Activated naive CD8-positive, alpha-beta T cell treated with anti-CD3 and anti-CD28 coated beads, Interleukin-2, amount 50 U/mL, for 24 hours (primary cell): Measurements from ENCODE around the gene RERE.
A peak's percentile ranks its signal among the peaks of the same experiment; 100 is the strongest.
"Not testable (repeated sequence)": the region's sequence is repeated elsewhere in the genome, so short reads cannot be mapped to it uniquely, and the experiment has no call there.

Experiments
- ATAC-seq: fragments of 150-1000 bp; cut with Tn5 transposase; one replicate; pipeline ENCODE4 v1.10.0; 2021
- DNase-seq: peaks from one replicate; pipeline ENCODE4 v3.0.0; 2021
- H3K27ac Mint-ChIP-seq: one replicate; pipeline ENCODE4 v1.8.0; 2021; ENCODE audit warnings: mild to moderate bottlenecking, mixed read lengths
- H3K27me3 Mint-ChIP-seq: one replicate; pipeline ENCODE4 v1.8.0; 2021; ENCODE audit warnings: mixed read lengths
- H3K36me3 Mint-ChIP-seq: one replicate; pipeline ENCODE4 v1.8.0; 2021; ENCODE audit warnings: low read depth, mixed read lengths
- H3K4me1 Mint-ChIP-seq: one replicate; pipeline ENCODE4 v1.8.0; 2021; ENCODE audit warnings: mixed read lengths
- H3K4me3 Mint-ChIP-seq: one replicate; pipeline ENCODE4 v1.8.0; 2021; ENCODE audit warnings: mild to moderate bottlenecking, moderate library complexity, mixed read lengths
- H3K9me3 Mint-ChIP-seq: one replicate; pipeline ENCODE4 v1.8.0; 2021; ENCODE audit warnings: mixed read lengths

RERE gene

GRCh38 chr1:8821084-8821483 is 3.6 kb upstream of the RERE start:
- no peaks in the 10 kb centered on the region for H3K9me3 Mint-ChIP-seq

GRCh38 chr1:8818789-8819188 is 1.3 kb upstream of the RERE start:
- H3K9me3 Mint-ChIP-seq, H3K27me3 Mint-ChIP-seq, DNase-seq, ATAC-seq, H3K36me3 Mint-ChIP-seq: not testable (repeated sequence)
- peak overlapping the region; percentile 85 for H3K4me3 Mint-ChIP-seq
- H3K4me1 Mint-ChIP-seq, result peaks cover 37% of the 10 kb centered on the region
- H3K27ac Mint-ChIP-seq, result peak overlapping the region; percentile 91

More at GRCh38 chr1:8821084-8821483, 3.6 kb upstream of the RERE start:
- no peak overlapping the region for H3K4me3 Mint-ChIP-seq
- peaks cover 15% of the 10 kb centered on the region for H3K4me1 Mint-ChIP-seq
- no peaks in the 10 kb centered on the region for H3K36me3 Mint-ChIP-seq
- H3K27ac Mint-ChIP-seq, result no peak overlapping the region
- ATAC-seq (no peak), DNase-seq (no peak)
- no peaks in the 10 kb centered on the region for H3K27me3 Mint-ChIP-seq

DNA sequence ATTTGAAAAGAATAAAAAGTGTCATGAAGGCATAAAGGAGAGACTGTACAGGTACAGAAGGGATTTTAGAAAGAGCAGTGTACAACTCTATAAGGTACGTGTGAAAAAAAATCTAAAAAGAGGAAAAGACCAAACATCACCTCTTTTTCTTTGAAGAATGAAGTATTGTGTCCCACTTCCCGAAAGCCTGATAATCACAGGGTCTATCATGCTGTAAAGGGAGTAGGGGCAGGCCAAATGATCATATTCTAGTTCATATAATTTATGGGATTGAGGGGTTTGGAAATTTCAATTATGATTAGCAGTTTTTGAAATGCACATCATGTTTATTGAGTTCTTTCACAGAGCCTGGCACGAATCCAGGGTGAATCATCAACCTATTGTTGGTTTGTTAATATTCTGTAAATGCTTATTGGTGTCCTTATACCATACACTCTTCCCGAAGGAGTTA is 910 bp upstream of the RERE start:
- Mint-ChIP-seq H3K4me3 (peak overlapping the region; percentile 85), H3K27ac (peak overlapping the region; percentile 91), H3K27me3 (no peaks in the 10 kb centered on the region), H3K9me3 (no peaks in the 10 kb centered on the region), H3K4me1 (peaks cover 42% of the 10 kb centered on the region), H3K36me3 (no peaks in the 10 kb centered on the region)
- DNase-seq, result no peak
- ATAC-seq, result no peak

- Mint-ChIP-seq H3K27me3 (no peaks in the 10 kb centered on the region), H3K27ac (peak overlapping the region; percentile 92)
These were observed 519 bp downstream of the RERE start for GRCh38 chr1:8816831-8817411.

GRCh38 chr1:8816264-8816663 is 1.2 kb downstream of the RERE start:
- Mint-ChIP-seq H3K4me1 (peaks cover 51% of the 10 kb centered on the region), H3K27me3 (no peaks in the 10 kb centered on the region), H3K36me3 (no peaks in the 10 kb centered on the region), H3K9me3 (no peaks in the 10 kb centered on the region), H3K4me3 (peak overlapping the region; percentile 92), H3K27ac (peak overlapping the region; percentile 92)
- DNase-seq, result no peak
- no peak for ATAC-seq

More at GRCh38 chr1:8816831-8817411, 519 bp downstream of the RERE start:
- Mint-ChIP-seq H3K4me3 (peak overlapping the region; percentile 92), H3K9me3 (no peaks in the 10 kb centered on the region), H3K36me3 (no peaks in the 10 kb centered on the region), H3K4me1 (peaks cover 49% of the 10 kb centered on the region)
- ATAC-seq (no peak), DNase-seq (peak; percentile 30)

- peak overlapping the region; percentile 92 for H3K27ac Mint-ChIP-seq
- no peaks in the 10 kb centered on the region for H3K27me3 Mint-ChIP-seq
- H3K36me3 Mint-ChIP-seq, result no peaks in the 10 kb centered on the region
- peak overlapping the region; percentile 92 for H3K4me3 Mint-ChIP-seq
- H3K9me3 Mint-ChIP-seq, result no peaks in the 10 kb centered on the region
- peaks cover 53% of the 10 kb centered on the region for H3K4me1 Mint-ChIP-seq
- ATAC-seq (no peak), DNase-seq (no peak)
These were observed 1.8 kb downstream of the RERE start for GRCh38 chr1:8815582-8816151.

DNA sequence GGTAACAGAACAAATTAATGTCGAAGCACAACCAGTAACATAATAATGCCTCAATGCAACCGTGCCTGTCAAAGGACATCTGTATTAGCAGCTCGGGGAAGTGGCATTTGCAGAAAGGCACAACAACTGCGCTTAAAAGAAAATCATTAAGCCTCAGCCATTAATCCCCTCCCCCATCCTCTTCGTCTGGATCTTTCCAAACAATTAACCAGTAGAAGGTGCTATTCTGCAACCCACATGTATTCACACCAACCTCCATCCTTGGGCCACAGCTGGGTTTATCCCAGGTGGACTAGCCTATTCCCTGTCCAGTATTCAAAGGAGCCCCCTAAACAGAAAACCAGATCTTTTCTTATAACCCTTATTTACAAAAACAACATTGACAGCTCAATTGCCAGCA is 2.6 kb downstream of the RERE start:
- peak overlapping the region; percentile 51 for H3K27ac Mint-ChIP-seq
- ATAC-seq (no peak), DNase-seq (no peak)
- H3K4me3 Mint-ChIP-seq, result peak overlapping the region; percentile 30
- H3K36me3 Mint-ChIP-seq, result no peaks in the 10 kb centered on the region
- no peaks in the 10 kb centered on the region for H3K27me3 Mint-ChIP-seq
- no peaks in the 10 kb centered on the region for H3K9me3 Mint-ChIP-seq
- peaks cover 53% of the 10 kb centered on the region for H3K4me1 Mint-ChIP-seq

DNA sequence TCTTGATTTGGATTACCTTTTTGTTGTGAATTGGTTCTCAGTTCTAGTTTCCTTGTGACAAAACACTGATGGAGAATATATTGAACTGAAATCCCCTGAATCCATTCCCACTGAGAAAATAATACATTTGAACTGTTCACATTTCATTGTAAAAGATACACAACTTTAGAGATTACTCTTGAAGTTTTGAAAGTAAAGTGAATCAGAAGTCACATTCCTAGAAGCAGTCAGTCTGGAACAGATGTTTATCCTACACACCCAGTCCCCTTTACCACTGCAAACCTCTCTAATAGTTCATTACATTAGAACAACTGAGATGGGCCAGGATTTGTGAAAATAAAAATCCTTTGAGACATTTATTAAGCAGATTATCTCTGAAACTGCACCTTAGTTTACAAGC is 3.4 kb downstream of the RERE start:
- peaks cover 53% of the 10 kb centered on the region for H3K4me1 Mint-ChIP-seq
- no peak overlapping the region for H3K4me3 Mint-ChIP-seq
- H3K27me3 Mint-ChIP-seq, result no peaks in the 10 kb centered on the region
- DNase-seq (no peak), ATAC-seq (no peak)
- no peak overlapping the region for H3K27ac Mint-ChIP-seq
- no peaks in the 10 kb centered on the region for H3K36me3 Mint-ChIP-seq
- H3K9me3 Mint-ChIP-seq, result no peaks in the 10 kb centered on the region

- Mint-ChIP-seq H3K9me3 (no peaks in the 10 kb centered on the region), H3K27me3 (no peaks in the 10 kb centered on the region), H3K4me3 (no peak overlapping the region), H3K36me3 (no peaks in the 10 kb centered on the region), H3K4me1 (peaks cover 49% of the 10 kb centered on the region), H3K27ac (no peak overlapping the region)
- DNase-seq, result no peak
- ATAC-seq, result no peak
These were observed 4.2 kb downstream of the RERE start for GRCh38 chr1:8813016-8813763.

DNA sequence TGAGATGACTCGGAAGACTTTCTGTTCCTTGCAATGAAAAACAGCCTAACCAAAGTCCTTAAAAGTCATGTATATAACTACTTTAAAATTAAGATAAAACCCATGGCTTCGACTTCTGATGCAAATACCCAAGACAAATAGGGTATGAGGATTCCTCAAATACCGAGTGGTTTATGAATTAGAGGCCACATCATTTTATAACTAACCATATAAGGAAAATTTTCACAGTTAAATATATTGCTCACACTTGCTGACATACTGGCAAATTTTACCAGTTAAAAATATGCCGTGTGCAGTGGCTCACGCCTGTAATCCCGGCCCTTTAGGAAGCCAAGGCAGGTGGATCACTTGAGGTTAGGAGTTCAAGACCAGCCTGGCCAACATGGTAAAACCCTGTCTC is 5.4 kb downstream of the RERE start:
- no peak overlapping the region for H3K27ac Mint-ChIP-seq

DNA sequence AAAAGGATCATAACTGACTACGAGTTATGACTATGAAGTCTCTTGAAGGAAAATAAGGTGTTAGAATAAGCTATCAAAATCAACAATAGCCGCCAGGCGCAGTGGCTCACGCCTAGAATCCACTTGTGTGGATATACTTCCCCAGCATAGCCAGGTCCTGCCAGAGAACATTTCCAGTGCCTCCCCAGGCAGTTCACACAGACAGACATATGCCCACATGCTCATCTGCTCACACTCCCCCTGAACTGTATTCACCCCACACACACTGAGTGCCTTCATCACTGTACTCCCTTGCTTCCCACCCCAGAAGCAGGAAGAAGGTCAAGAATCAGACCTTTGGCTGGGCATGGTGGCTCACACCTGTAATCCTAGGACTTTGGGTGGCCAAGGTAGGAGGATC is 6.5 kb downstream of the RERE start:
- H3K9me3 Mint-ChIP-seq, result no peaks in the 10 kb centered on the region
- no peak overlapping the region for H3K27ac Mint-ChIP-seq
- no peak for DNase-seq
- no peaks in the 10 kb centered on the region for H3K27me3 Mint-ChIP-seq
- H3K4me3 Mint-ChIP-seq, result no peak overlapping the region
- H3K4me1 Mint-ChIP-seq, result peaks cover 37% of the 10 kb centered on the region
- no peak for ATAC-seq
- H3K36me3 Mint-ChIP-seq, result peaks cover 2% of the 10 kb centered on the region

More for the DNA sequence above, 5.4 kb downstream of the RERE start:
- H3K27me3 Mint-ChIP-seq, result no peaks in the 10 kb centered on the region
- DNase-seq (no peak), ATAC-seq (no peak)
- H3K4me3 Mint-ChIP-seq, result no peak overlapping the region
- H3K9me3 Mint-ChIP-seq, result no peaks in the 10 kb centered on the region
- H3K4me1 Mint-ChIP-seq, result peaks cover 45% of the 10 kb centered on the region
- no peaks in the 10 kb centered on the region for H3K36me3 Mint-ChIP-seq

DNA sequence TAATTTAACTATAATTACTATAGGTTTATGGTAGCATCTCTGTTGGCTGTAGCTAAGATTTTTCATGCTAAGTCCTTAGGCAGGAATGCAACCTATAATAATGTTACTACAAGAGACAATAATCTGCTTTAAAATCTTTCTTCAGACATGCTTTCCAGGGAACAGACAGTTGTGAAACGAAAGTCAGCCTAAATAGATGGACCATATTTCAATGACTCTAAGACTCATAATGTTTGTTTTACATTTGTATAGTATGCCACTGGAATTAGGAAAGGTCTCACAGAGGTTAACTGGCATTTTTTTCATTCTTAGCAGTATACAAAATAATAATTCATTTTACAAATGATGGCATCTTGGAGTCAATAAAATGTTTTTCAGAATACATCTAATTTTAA is 8.1 kb downstream of the RERE start:
- H3K9me3 Mint-ChIP-seq, result no peaks in the 10 kb centered on the region
- H3K27ac Mint-ChIP-seq, result no peak overlapping the region
- no peak for ATAC-seq
- H3K27me3 Mint-ChIP-seq, result no peaks in the 10 kb centered on the region
- H3K4me3 Mint-ChIP-seq, result no peak overlapping the region
- peaks cover 21% of the 10 kb centered on the region for H3K4me1 Mint-ChIP-seq
- H3K36me3 Mint-ChIP-seq, result peaks cover 2% of the 10 kb centered on the region
- no peak for DNase-seq

- H3K27ac Mint-ChIP-seq, result no peak overlapping the region
- H3K4me3 Mint-ChIP-seq, result no peak overlapping the region
- H3K27me3 Mint-ChIP-seq, result no peaks in the 10 kb centered on the region
- peaks cover 4% of the 10 kb centered on the region for H3K4me1 Mint-ChIP-seq
- H3K9me3 Mint-ChIP-seq, result no peaks in the 10 kb centered on the region
- H3K36me3 Mint-ChIP-seq, result peaks cover 2% of the 10 kb centered on the region
- ATAC-seq (no peak), DNase-seq (no peak)
These were observed 10.4 kb downstream of the RERE start for GRCh38 chr1:8807004-8807403.

DNA sequence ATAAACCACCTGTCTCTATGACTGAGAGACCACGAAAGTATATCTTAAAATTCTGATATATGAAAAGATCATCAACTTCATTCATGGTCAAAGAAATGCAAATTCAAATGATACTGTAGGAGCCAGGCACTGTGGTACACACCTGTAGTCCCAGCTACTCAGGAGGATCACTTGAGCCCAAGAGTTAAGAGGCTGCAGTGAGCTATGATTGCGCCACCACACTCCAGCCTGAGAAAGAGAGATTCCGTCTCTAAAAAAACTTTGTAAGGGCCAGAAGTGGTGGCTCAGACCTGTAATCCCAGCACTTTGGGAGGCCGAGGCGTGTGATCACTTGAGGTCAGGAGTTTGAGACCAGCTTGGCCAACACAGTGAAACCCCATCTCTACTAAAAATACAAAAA is 17.0 kb downstream of the RERE start:
- H3K36me3 Mint-ChIP-seq, result peaks cover 3% of the 10 kb centered on the region
- H3K4me3 Mint-ChIP-seq, result no peak overlapping the region
- no peak for DNase-seq
- no peak for ATAC-seq
- no peak overlapping the region for H3K27ac Mint-ChIP-seq
- no peaks in the 10 kb centered on the region for H3K27me3 Mint-ChIP-seq
- no peaks in the 10 kb centered on the region for H3K9me3 Mint-ChIP-seq
- H3K4me1 Mint-ChIP-seq, result peaks cover 3% of the 10 kb centered on the region

DNA sequence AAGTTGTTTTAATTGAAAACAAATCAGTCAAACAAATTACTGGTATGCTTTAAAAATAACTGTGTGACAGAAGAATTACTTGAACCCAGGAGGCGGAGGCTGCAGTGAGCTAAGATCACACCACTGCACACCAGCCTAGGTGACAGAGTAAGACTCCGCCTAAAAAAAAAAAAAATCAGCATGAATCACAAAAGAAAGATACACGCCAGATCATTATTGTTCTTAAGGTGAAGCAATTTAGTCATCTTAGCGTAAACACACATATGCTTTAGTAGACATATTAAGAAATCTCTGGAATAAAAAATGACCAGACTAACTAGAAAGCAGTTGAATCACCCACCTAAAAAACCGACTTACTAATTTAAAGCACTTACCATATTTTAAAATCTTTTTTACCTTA is 20.2 kb downstream of the RERE start:
- DNase-seq, result no peak
- no peak for ATAC-seq
- Mint-ChIP-seq H3K9me3 (no peaks in the 10 kb centered on the region), H3K36me3 (peaks cover 3% of the 10 kb centered on the region), H3K27me3 (no peaks in the 10 kb centered on the region), H3K27ac (no peak overlapping the region), H3K4me1 (peaks cover 3% of the 10 kb centered on the region), H3K4me3 (no peak overlapping the region)
